ACC112 (cell line): ENCODE data around the gene ODAM.

Experiments used
- H2AFZ ChIP-seq: fragments of 200-600 bp; sonication (generic); one replicate; pipeline ENCODE4 v1.6.0; 2017; ENCODE audit warnings: antibody characterized with exemption, low read length; ENCODE audit not compliant: unreplicated experiment
- H3K27ac ChIP-seq: fragments of 200-600 bp; sonication (generic); 2 replicates; pipeline ENCODE4 v1.5.1; 2014; ENCODE audit warnings: low read depth, mild to moderate bottlenecking, antibody characterized with exemption, low read length, moderate library complexity
- H3K27me3 ChIP-seq: fragments of 200-600 bp; sonication (generic); 2 replicates; pipeline ENCODE4 v1.6.1; 2014; ENCODE audit warnings: mild to moderate bottlenecking, antibody characterized with exemption, low read length, moderate library complexity, mixed read lengths; ENCODE audit not compliant: insufficient read depth
- H3K36me3 ChIP-seq: fragments of 200-600 bp; sonication (generic); 2 replicates; pipeline ENCODE4 v1.6.1; 2016; ENCODE audit warnings: mild to moderate bottlenecking, antibody characterized with exemption, low read length, moderate library complexity, mixed read lengths; ENCODE audit not compliant: insufficient read depth
- H3K4me1 ChIP-seq: fragments of 200-600 bp; sonication (generic); one replicate; pipeline ENCODE4 v1.6.1; 2016; ENCODE audit warnings: low read length, mixed read lengths; ENCODE audit not compliant: insufficient read depth, unreplicated experiment, control insufficient read depth
- H3K4me3 ChIP-seq: fragments of 200-600 bp; sonication (generic); 2 replicates; pipeline ENCODE4 v1.5.1; 2014; ENCODE audit warnings: mild to moderate bottlenecking, low read depth, low read length
- H3K79me2 ChIP-seq: fragments of 200-600 bp; sonication (generic); one replicate; pipeline ENCODE4 v1.6.0; 2016; ENCODE audit warnings: low read length; ENCODE audit not compliant: control insufficient read depth, unreplicated experiment, insufficient read depth

Gene ODAM

GRCh38 chr4:70251945-70252277 lies 56.4 kb downstream of the ODAM start:
- H3K79me2 ChIP-seq, result no peaks in the 10 kb centered on the region
- no peak overlapping the region for H2AFZ ChIP-seq
- H3K36me3 ChIP-seq, result no peaks in the 10 kb centered on the region
- H3K27me3 ChIP-seq, result no peaks in the 10 kb centered on the region
- no peak overlapping the region for H3K4me3 ChIP-seq
- no peaks in the 10 kb centered on the region for H3K4me1 ChIP-seq
- no peak overlapping the region for H3K27ac ChIP-seq
